ENCODE results near the gene MST1R. TPM values are rescaled to one million over a fixed set of nuclear protein-coding genes. Genes with fewer than 3 reads are reported as not detected.

MST1R gene
- total RNA-seq, 1 donor from 2014 or later, result 1.1 TPM

- Mint-ChIP-seq H3K27ac (ENCODE audit: unreplicated experiment) (no peak overlapping the region), H3K4me3 (ENCODE audit: unreplicated experiment) (no peak overlapping the region), H3K27me3 (ENCODE audit: unreplicated experiment) (no peaks in the 10 kb centered on the region), H3K36me3 (ENCODE audit: unreplicated experiment) (no peaks in the 10 kb centered on the region), H3K9me3 (ENCODE audit: unreplicated experiment) (no peaks in the 10 kb centered on the region), H3K4me1 (ENCODE audit: unreplicated experiment) (peaks cover 14% of the 10 kb centered on the region)
- no peak for DNase-seq (ENCODE audit: extremely low spot score, unreplicated experiment)
- TF ChIP-seq CTCF (IDR thresholded peaks at IDR 0.05), result no peak
These were observed 945 bp downstream of the MST1R start for GRCh38 chr3:49902511-49903345.

GRCh38 chr3:49901366-49902339 is 2.0 kb downstream of the MST1R start:
- no peaks in the 10 kb centered on the region for H3K36me3 Mint-ChIP-seq (ENCODE audit: unreplicated experiment)
- H3K9me3 Mint-ChIP-seq (ENCODE audit: unreplicated experiment), result no peaks in the 10 kb centered on the region
- no peaks in the 10 kb centered on the region for H3K27me3 Mint-ChIP-seq (ENCODE audit: unreplicated experiment)
- H3K4me1 Mint-ChIP-seq (ENCODE audit: unreplicated experiment), result peaks cover 14% of the 10 kb centered on the region
- TF ChIP-seq CTCF (IDR thresholded peaks at IDR 0.05), result no peak
- no peak overlapping the region for H3K27ac Mint-ChIP-seq (ENCODE audit: unreplicated experiment)
- H3K4me3 Mint-ChIP-seq (ENCODE audit: unreplicated experiment), result no peak overlapping the region
- DNase-seq (ENCODE audit: extremely low spot score, unreplicated experiment), result no peak

GRCh38 chr3:49900491-49901153 is 3.1 kb downstream of the MST1R start:
- Mint-ChIP-seq H3K9me3 (ENCODE audit: unreplicated experiment) (no peaks in the 10 kb centered on the region), H3K36me3 (ENCODE audit: unreplicated experiment) (no peaks in the 10 kb centered on the region), H3K4me3 (ENCODE audit: unreplicated experiment) (no peak overlapping the region), H3K27me3 (ENCODE audit: unreplicated experiment) (no peaks in the 10 kb centered on the region), H3K27ac (ENCODE audit: unreplicated experiment) (no peak overlapping the region), H3K4me1 (ENCODE audit: unreplicated experiment) (peaks cover 8% of the 10 kb centered on the region)
- no peak for TF ChIP-seq CTCF (IDR thresholded peaks at IDR 0.05)
- no peak for DNase-seq (ENCODE audit: extremely low spot score, unreplicated experiment)

GRCh38 chr3:49899815-49900214 is 3.9 kb downstream of the MST1R start:
- no peak overlapping the region for H3K4me3 Mint-ChIP-seq (ENCODE audit: unreplicated experiment)
- H3K36me3 Mint-ChIP-seq (ENCODE audit: unreplicated experiment), result no peaks in the 10 kb centered on the region
- peaks cover 7% of the 10 kb centered on the region for H3K4me1 Mint-ChIP-seq (ENCODE audit: unreplicated experiment)
- H3K9me3 Mint-ChIP-seq (ENCODE audit: unreplicated experiment), result no peaks in the 10 kb centered on the region
- no peak for DNase-seq (ENCODE audit: extremely low spot score, unreplicated experiment)
- H3K27ac Mint-ChIP-seq (ENCODE audit: unreplicated experiment), result no peak overlapping the region
- no peak for TF ChIP-seq CTCF (IDR thresholded peaks at IDR 0.05)
- H3K27me3 Mint-ChIP-seq (ENCODE audit: unreplicated experiment), result no peaks in the 10 kb centered on the region

All from osteocyte (in vitro differentiated cells).